Mesenchymal stem cell (in vitro differentiated cells and primary cell): Measurements from ENCODE around the gene NOL4L.

Experiments
- DNase-seq: peaks from one replicate; pipeline ENCODE4 v3.0.0-alpha.2; 2013
- H2AFZ ChIP-seq: one replicate; pipeline ENCODE4 v1.6.1; 2013; ENCODE audit warnings: low read depth, mild to moderate bottlenecking, control low read depth, inconsistent platforms, low read length, moderate library complexity
- H2AK5ac ChIP-seq: 2 replicates; pipeline ENCODE4 v1.6.1; 2013; ENCODE audit warnings: low read length, moderate library complexity, mild to moderate bottlenecking, inconsistent platforms; ENCODE audit not compliant: severe bottlenecking
- H2BK120ac ChIP-seq: one replicate; pipeline ENCODE4 v1.6.1; 2013; ENCODE audit warnings: low read depth, mild to moderate bottlenecking, inconsistent platforms, low read length, moderate library complexity
- H2BK12ac ChIP-seq, 2 experiments: one replicate each; pipeline ENCODE4 v1.6.1; 2013; ENCODE audit warnings: inconsistent platforms in 2 of 2, low read length in 2 of 2, mild to moderate bottlenecking in 2 of 2, moderate library complexity in 2 of 2, control low read depth in 1 of 2
- H2BK15ac ChIP-seq: one replicate; pipeline ENCODE4 v1.6.1; 2013; ENCODE audit warnings: mild to moderate bottlenecking, low read depth, inconsistent platforms; ENCODE audit not compliant: poor library complexity, severe bottlenecking
- H2BK5ac ChIP-seq: 2 replicates; pipeline ENCODE4 v1.6.1; 2013; ENCODE audit warnings: low read depth, mild to moderate bottlenecking, low read length, control low read depth, inconsistent platforms; ENCODE audit not compliant: poor library complexity, severe bottlenecking
- H3K14ac ChIP-seq, 2 experiments: one replicate each; pipeline ENCODE4 v1.6.1; 2013; ENCODE audit warnings: inconsistent platforms in 2 of 2, low read length in 2 of 2, control low read depth in 1 of 2, mild to moderate bottlenecking in 1 of 2, moderate library complexity in 1 of 2
- H3K18ac ChIP-seq, 2 experiments: one replicate each; pipeline ENCODE4 v1.6.1; 2013; ENCODE audit warnings: inconsistent platforms in 2 of 2, low read length in 2 of 2, control low read depth in 1 of 2, low read depth in 1 of 2, mild to moderate bottlenecking in 1 of 2
- H3K23ac ChIP-seq, 2 experiments: one replicate each; pipeline ENCODE4 v1.6.1; 2013; ENCODE audit warnings: inconsistent platforms in 2 of 2, low read length in 2 of 2, mild to moderate bottlenecking in 2 of 2, moderate library complexity in 2 of 2, control low read depth in 1 of 2
- H3K27ac ChIP-seq: 2 replicates; pipeline ENCODE4 v1.5.1; 2013; ENCODE audit warnings: mild to moderate bottlenecking, moderate library complexity, low read length, control low read depth, inconsistent platforms; ENCODE audit not compliant: poor library complexity, severe bottlenecking
- H3K27me3 ChIP-seq, 2 experiments: 2 replicates each; pipeline versions ENCODE4 v1.6.1 to v1.7.0; 2013; ENCODE audit warnings: low read length in 2 of 2, mild to moderate bottlenecking in 2 of 2, moderate library complexity in 2 of 2, control low read depth in 1 of 2, inconsistent platforms in 1 of 2; ENCODE audit not compliant: control insufficient read depth in 1 of 2, insufficient read depth in 1 of 2
- H3K36me3 ChIP-seq, 2 experiments: 2 replicates each; pipeline versions ENCODE4 v1.6.1 to v1.7.0; 2013; ENCODE audit warnings: low read length in 2 of 2, control low read depth in 1 of 2, inconsistent platforms in 1 of 2, low read depth in 1 of 2, mild to moderate bottlenecking in 1 of 2; ENCODE audit not compliant: insufficient read depth in 2 of 2, control insufficient read depth in 1 of 2
- H3K4ac ChIP-seq, 2 experiments: one replicate each; pipeline ENCODE4 v1.6.1; 2013; ENCODE audit warnings: inconsistent platforms in 2 of 2, low read length in 2 of 2, mild to moderate bottlenecking in 2 of 2, moderate library complexity in 2 of 2, control low read depth in 1 of 2, low read depth in 1 of 2
- H3K4me1 ChIP-seq: 2 replicates; pipeline ENCODE4 v1.6.1; 2013; ENCODE audit warnings: low read depth, low read length, control low read depth; ENCODE audit not compliant: control insufficient read depth, insufficient read depth
- H3K4me2 ChIP-seq: 2 replicates; pipeline ENCODE4 v1.6.1; 2013; ENCODE audit warnings: low read length, mild to moderate bottlenecking, inconsistent platforms; ENCODE audit not compliant: poor library complexity, severe bottlenecking
- H3K4me3 ChIP-seq, 2 experiments: 2 replicates each; pipeline versions ENCODE4 v1.5.1 to v1.7.0; 2013; ENCODE audit warnings: low read length in 2 of 2, mild to moderate bottlenecking in 2 of 2, control low read depth in 1 of 2, low read depth in 1 of 2; ENCODE audit not compliant: insufficient read depth in 1 of 2
- H3K79me1 ChIP-seq: replicated peaks from 2 replicates; pipeline ENCODE4 v1.6.1; 2013; ENCODE audit warnings: mild to moderate bottlenecking, control low read depth, low read length, inconsistent platforms; ENCODE audit not compliant: poor library complexity, severe bottlenecking
- H3K9ac ChIP-seq: 2 replicates; pipeline ENCODE4 v1.7.0; 2013; ENCODE audit warnings: mild to moderate bottlenecking, low read length, moderate library complexity
- H3K9me3 ChIP-seq: 2 replicates; pipeline ENCODE4 v1.7.0; 2013; ENCODE audit warnings: mild to moderate bottlenecking, low read length; ENCODE audit not compliant: control insufficient read depth
- H4K8ac ChIP-seq: one replicate; pipeline ENCODE4 v1.6.1; 2013; ENCODE audit warnings: inconsistent platforms, mild to moderate bottlenecking, low read length, moderate library complexity
- H4K91ac ChIP-seq: one replicate; pipeline ENCODE4 v1.6.1; 2013; ENCODE audit warnings: mild to moderate bottlenecking, low read length, inconsistent platforms
- whole genome bisulfite sequencing: methylation state at CpG from one replicate; pipeline ENCODE4 v1.1.7; 2013; ENCODE audit warnings: mixed read lengths; 5-methylcytosine and 5-hydroxymethylcytosine counted together

Gene NOL4L

GRCh38 chr20:32602273-32602672 is 17.1 kb upstream of the NOL4L start:
- no peaks in the 10 kb centered on the region for H3K36me3 ChIP-seq
- peaks cover 32 to 35% of the 10 kb centered on the region in 2 experiments for H3K27me3 ChIP-seq
- no peak for DNase-seq
- no peak overlapping the region for H4K8ac ChIP-seq
- no peak overlapping the region for H3K27ac ChIP-seq
- H3K23ac ChIP-seq: no peak overlapping the region
- no peak overlapping the region for H3K4me2 ChIP-seq
- H2AK5ac ChIP-seq: no peak overlapping the region
- H3K14ac ChIP-seq: no peak overlapping the region
- H3K4me3 ChIP-seq: no peak overlapping the region
- no peak overlapping the region for H3K9ac ChIP-seq
- no peak overlapping the region for H2BK15ac ChIP-seq
- no peak overlapping the region for H3K4ac ChIP-seq
- H2AFZ ChIP-seq: no peak overlapping the region
- peaks cover 8% of the 10 kb centered on the region for H3K4me1 ChIP-seq
- no peak overlapping the region for H3K18ac ChIP-seq
- H2BK5ac ChIP-seq: no peak overlapping the region
- no peak overlapping the region for H2BK120ac ChIP-seq
- H3K79me1 ChIP-seq: no peaks in the 10 kb centered on the region
- WGBS: 89% methylated on average over 11 of the region's 11 CpGs
- H3K9me3 ChIP-seq: no peaks in the 10 kb centered on the region
- H2BK12ac ChIP-seq: no peak overlapping the region
- H4K91ac ChIP-seq: no peak overlapping the region

DNA sequence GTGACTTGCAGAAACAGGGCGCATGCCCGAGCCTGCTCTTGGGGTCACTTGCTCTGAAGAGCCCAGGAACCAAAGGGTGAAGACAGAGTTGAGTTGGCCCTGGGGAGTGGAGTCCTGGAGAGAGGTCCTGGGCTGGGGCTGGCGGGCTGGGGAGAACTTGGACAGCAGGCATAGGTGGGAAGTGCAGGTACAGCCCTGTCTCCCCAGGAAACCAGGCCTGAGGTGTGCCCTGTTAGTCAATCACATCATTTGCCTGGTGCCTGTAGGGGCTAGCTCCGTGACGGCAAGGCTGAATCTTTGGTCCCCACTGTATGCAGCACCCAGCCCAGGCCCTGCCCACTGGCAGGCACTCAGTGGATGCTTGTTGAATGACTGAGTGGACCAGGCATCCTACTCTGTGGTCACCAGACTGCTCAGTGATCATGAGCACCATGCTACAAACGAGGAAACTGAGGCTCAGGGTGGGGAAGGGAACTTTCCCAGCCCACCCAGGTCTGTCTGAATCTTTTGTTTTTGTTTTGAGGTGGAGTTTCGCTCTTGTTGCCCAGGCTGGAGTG is 15.6 kb upstream of the NOL4L start:
- no peaks in the 10 kb centered on the region for H3K79me1 ChIP-seq
- H2AK5ac ChIP-seq: no peak overlapping the region
- H3K4ac ChIP-seq: no peak overlapping the region
- H3K23ac ChIP-seq: no peak overlapping the region
- no peak overlapping the region for H3K27ac ChIP-seq
- H2BK15ac ChIP-seq: no peak overlapping the region
- no peaks in the 10 kb centered on the region for H3K9me3 ChIP-seq
- no peak overlapping the region for H3K4me3 ChIP-seq
- H3K36me3 ChIP-seq: no peaks in the 10 kb centered on the region
- H3K4me2 ChIP-seq: no peak overlapping the region
- H2BK5ac ChIP-seq: no peak overlapping the region
- no peak overlapping the region for H3K18ac ChIP-seq
- no peak overlapping the region for H2AFZ ChIP-seq
- DNase-seq: no peak
- H2BK120ac ChIP-seq: no peak overlapping the region
- no peak overlapping the region for H3K14ac ChIP-seq
- H3K9ac ChIP-seq: no peak overlapping the region
- no peak overlapping the region for H2BK12ac ChIP-seq
- no peak overlapping the region for H4K8ac ChIP-seq
- H3K4me1 ChIP-seq: peaks cover 8% of the 10 kb centered on the region
- H3K27me3 ChIP-seq: peaks cover 19 to 20% of the 10 kb centered on the region in 2 experiments
- WGBS: 83% methylated on average over 7 of the region's 7 CpGs
- no peak overlapping the region for H4K91ac ChIP-seq

- H3K4me3 ChIP-seq: no peak overlapping the region
- H3K9me3 ChIP-seq: no peaks in the 10 kb centered on the region
- no peak overlapping the region for H2AK5ac ChIP-seq
- no peak overlapping the region for H3K27ac ChIP-seq
- H3K14ac ChIP-seq: no peak overlapping the region
- no peak overlapping the region for H3K9ac ChIP-seq
- no peak overlapping the region for H3K18ac ChIP-seq
- H3K36me3 ChIP-seq: no peaks in the 10 kb centered on the region
- H4K8ac ChIP-seq: no peak overlapping the region
- 77% methylated on average over 5 of the region's 6 CpGs for WGBS
- no peak overlapping the region for H3K23ac ChIP-seq
- H3K4me2 ChIP-seq: no peak overlapping the region
- no peak overlapping the region for H2AFZ ChIP-seq
- H2BK120ac ChIP-seq: no peak overlapping the region
- no peak overlapping the region for H2BK12ac ChIP-seq
- no peak overlapping the region for H2BK5ac ChIP-seq
- no peaks in the 10 kb centered on the region for H3K79me1 ChIP-seq
- peaks cover 2% of the 10 kb centered on the region for H3K4me1 ChIP-seq
- H3K27me3 ChIP-seq: peaks cover 10 to 15% of the 10 kb centered on the region in 2 experiments
- no peak overlapping the region for H4K91ac ChIP-seq
- no peak overlapping the region for H3K4ac ChIP-seq
- DNase-seq: no peak
- H2BK15ac ChIP-seq: peak overlapping the region; percentile 31
These were observed 14.7 kb upstream of the NOL4L start for GRCh38 chr20:32599783-32600340.

DNA sequence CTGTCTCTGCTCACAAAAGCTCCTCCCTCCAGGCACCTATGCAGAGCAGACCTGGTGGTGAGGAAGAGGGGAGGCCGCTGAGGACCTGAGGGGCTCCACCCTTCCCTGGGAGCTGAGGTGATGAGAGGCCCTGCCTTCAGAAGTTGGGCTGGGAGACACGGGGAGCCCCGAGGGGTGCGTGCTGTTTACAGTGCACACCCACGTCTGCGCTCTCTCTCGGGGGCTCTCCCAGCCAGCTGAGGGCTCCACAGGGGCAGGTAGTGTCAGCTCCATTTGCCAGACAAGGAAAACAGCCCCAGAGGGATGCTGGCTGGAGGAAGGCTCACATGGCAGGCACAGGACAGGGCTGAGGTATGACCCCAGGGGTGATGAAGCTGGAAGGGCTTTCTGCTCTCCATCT is 13.5 kb upstream of the NOL4L start:
- H3K4me2 ChIP-seq: no peak overlapping the region
- H3K9me3 ChIP-seq: no peaks in the 10 kb centered on the region
- no peak for DNase-seq
- 83% methylated on average over 7 of the region's 7 CpGs for WGBS
- no peak overlapping the region for H2BK15ac ChIP-seq
- H3K36me3 ChIP-seq: no peaks in the 10 kb centered on the region
- H3K4ac ChIP-seq: no peak overlapping the region
- H3K4me3 ChIP-seq: no peak overlapping the region
- H3K27ac ChIP-seq: no peak overlapping the region
- H3K79me1 ChIP-seq: no peaks in the 10 kb centered on the region
- no peaks in the 10 kb centered on the region for H3K4me1 ChIP-seq
- H2AK5ac ChIP-seq: no peak overlapping the region
- H3K18ac ChIP-seq: no peak overlapping the region
- peaks cover 0 to 3% of the 10 kb centered on the region in 2 experiments for H3K27me3 ChIP-seq
- H4K91ac ChIP-seq: no peak overlapping the region
- H4K8ac ChIP-seq: no peak overlapping the region
- no peak overlapping the region for H2BK12ac ChIP-seq
- no peak overlapping the region for H2AFZ ChIP-seq
- H2BK120ac ChIP-seq: no peak overlapping the region
- no peak overlapping the region for H3K9ac ChIP-seq
- H3K23ac ChIP-seq: no peak overlapping the region
- H3K14ac ChIP-seq: no peak overlapping the region
- H2BK5ac ChIP-seq: no peak overlapping the region
